Measurements from ENCODE around the gene CCM2. TPM values are rescaled to one million over a fixed set of nuclear protein-coding genes. Genes with fewer than 3 reads are reported as not detected.

CCM2 gene
- total RNA-seq, 2 experiments from 2014 or later: 70.1 to 80.1 TPM

- no peak overlapping the region for H3K4me3 Mint-ChIP-seq
- intact Hi-C loops (cut with DNase I, micrococcal nuclease): no loop called here
- peaks cover 2% of the 10 kb centered on the region for H3K9me3 Mint-ChIP-seq (ENCODE audit: low read depth)
- ChIA-PET POLR2A (interaction anchor here (0.6 kb wide), 1 partner anchor 530 kb away, joined by 4 read pairs; no protein-coding TSS in a partner anchor), CTCF (interaction anchor here (0.6 to 2.7 kb wide), 5 partner anchors 8 to 83 kb away, joined by 3 to 7 read pairs (median 3); partner anchors contain the start of gene TBRG4)
- no peaks in the 10 kb centered on the region for H3K27me3 Mint-ChIP-seq
- DNase-seq (no peak), ATAC-seq (no peak)
- H3K27ac Mint-ChIP-seq: no peak overlapping the region
- H3K4me1 Mint-ChIP-seq: peaks cover 57% of the 10 kb centered on the region
- peaks cover 40% of the 10 kb centered on the region for H3K36me3 Mint-ChIP-seq (ENCODE audit: low read depth)
These were observed 53.4 kb downstream of the CCM2 start for GRCh38 chr7:45053401-45053800.

- ChIA-PET CTCF (interaction anchor here (1.2 to 2.7 kb wide), 2 partner anchors 80 to 82 kb away, joined by 3 to 7 read pairs; no protein-coding TSS in a partner anchor), POLR2A (no interaction called here)
- no peak overlapping the region for H3K27ac Mint-ChIP-seq
These were observed 53.9 kb downstream of the CCM2 start for GRCh38 chr7:45053941-45054340.

GRCh38 chr7:45054442-45054841 is 54.4 kb downstream of the CCM2 start:
- Mint-ChIP-seq H3K27me3 (no peaks in the 10 kb centered on the region), H3K4me3 (no peak overlapping the region), H3K27ac (peak overlapping the region; percentile 13), H3K36me3 (ENCODE audit: low read depth) (peaks cover 40% of the 10 kb centered on the region), H3K4me1 (peaks cover 62% of the 10 kb centered on the region), H3K9me3 (ENCODE audit: low read depth) (peaks cover 2% of the 10 kb centered on the region)
- ATAC-seq: no peak
- POLR2A ChIA-PET: no interaction called here
- intact Hi-C loops (cut with DNase I, micrococcal nuclease): no loop called here
- CTCF ChIA-PET: no interaction called here
- DNase-seq: no peak

More at GRCh38 chr7:45053941-45054340, 53.9 kb downstream of the CCM2 start:
- peaks cover 40% of the 10 kb centered on the region for H3K36me3 Mint-ChIP-seq (ENCODE audit: low read depth)
- no peaks in the 10 kb centered on the region for H3K27me3 Mint-ChIP-seq
- peaks cover 2% of the 10 kb centered on the region for H3K9me3 Mint-ChIP-seq (ENCODE audit: low read depth)
- H3K4me3 Mint-ChIP-seq: no peak overlapping the region
- intact Hi-C loops (cut with DNase I, micrococcal nuclease): no loop called here
- DNase-seq (no peak), ATAC-seq (no peak)
- H3K4me1 Mint-ChIP-seq: peaks cover 57% of the 10 kb centered on the region

- Mint-ChIP-seq H3K27me3 (no peaks in the 10 kb centered on the region), H3K9me3 (ENCODE audit: low read depth) (peaks cover 2% of the 10 kb centered on the region), H3K27ac (peak overlapping the region; percentile 13), H3K4me1 (peaks cover 65% of the 10 kb centered on the region), H3K4me3 (no peak overlapping the region), H3K36me3 (ENCODE audit: low read depth) (peaks cover 38% of the 10 kb centered on the region)
- intact Hi-C loops (cut with DNase I, micrococcal nuclease): no loop called here
- POLR2A ChIA-PET: no interaction called here
- CTCF ChIA-PET: interaction anchor here (0.7 kb wide), 1 partner anchor 81 kb away, joined by 3 read pairs; no protein-coding TSS in a partner anchor
- no peak for ATAC-seq
- no peak for DNase-seq
These were observed 55.0 kb downstream of the CCM2 start for GRCh38 chr7:45055016-45055415.

- Mint-ChIP-seq H3K4me3 (no peak overlapping the region), H3K9me3 (ENCODE audit: low read depth) (peaks cover 2% of the 10 kb centered on the region), H3K4me1 (peaks cover 65% of the 10 kb centered on the region), H3K27me3 (no peaks in the 10 kb centered on the region), H3K27ac (peak overlapping the region; percentile 15), H3K36me3 (ENCODE audit: low read depth) (peaks cover 35% of the 10 kb centered on the region)
- POLR2A ChIA-PET: no interaction called here
- ATAC-seq (peak; percentile 16), DNase-seq (no peak)
- intact Hi-C loops (cut with DNase I, micrococcal nuclease): no loop called here
- CTCF ChIA-PET: interaction anchor here (0.7 kb wide), 1 partner anchor 82 kb away, joined by 3 read pairs; no protein-coding TSS in a partner anchor
These were observed 55.7 kb downstream of the CCM2 start for GRCh38 chr7:45055594-45056219.

GRCh38 chr7:45057878-45058277 is 57.9 kb downstream of the CCM2 start:
- no peak overlapping the region for H3K4me3 Mint-ChIP-seq
- ATAC-seq (no peak), DNase-seq (no peak)
- H3K27me3 Mint-ChIP-seq: no peaks in the 10 kb centered on the region
- ChIA-PET POLR2A (no interaction called here), CTCF (interaction anchor here (1.0 to 1.2 kb wide), 2 partner anchors 11 to 213 kb away, joined by 3 to 4 read pairs; no protein-coding TSS in a partner anchor)
- H3K36me3 Mint-ChIP-seq (ENCODE audit: low read depth): peaks cover 41% of the 10 kb centered on the region
- peaks cover 76% of the 10 kb centered on the region for H3K4me1 Mint-ChIP-seq
- intact Hi-C loops (cut with DNase I, micrococcal nuclease): no loop called here
- H3K27ac Mint-ChIP-seq: peak overlapping the region; percentile 0
- H3K9me3 Mint-ChIP-seq (ENCODE audit: low read depth): peaks cover 2% of the 10 kb centered on the region

- ATAC-seq (no peak), DNase-seq (no peak)
- intact Hi-C loops (cut with DNase I, micrococcal nuclease): no loop called here
- no peak overlapping the region for H3K4me3 Mint-ChIP-seq
- ChIA-PET POLR2A (no interaction called here), CTCF (interaction anchor here (0.5 to 1.1 kb wide), 2 partner anchors 76 to 217 kb away, joined by 3 read pairs; no protein-coding TSS in a partner anchor)
- H3K9me3 Mint-ChIP-seq (ENCODE audit: low read depth): peaks cover 2% of the 10 kb centered on the region
- H3K27me3 Mint-ChIP-seq: no peaks in the 10 kb centered on the region
- peaks cover 45% of the 10 kb centered on the region for H3K36me3 Mint-ChIP-seq (ENCODE audit: low read depth)
- peaks cover 64% of the 10 kb centered on the region for H3K4me1 Mint-ChIP-seq
- peak overlapping the region; percentile 72 for H3K27ac Mint-ChIP-seq
These were observed 60.3 kb downstream of the CCM2 start for GRCh38 chr7:45060295-45060694.

- Mint-ChIP-seq H3K36me3 (ENCODE audit: low read depth) (peaks cover 45% of the 10 kb centered on the region), H3K4me1 (peaks cover 60% of the 10 kb centered on the region), H3K4me3 (no peak overlapping the region), H3K9me3 (ENCODE audit: low read depth) (no peaks in the 10 kb centered on the region), H3K27ac (peak overlapping the region; percentile 81), H3K27me3 (no peaks in the 10 kb centered on the region)
- CTCF ChIA-PET: interaction anchor here (1.3 kb wide), 1 partner anchor 9 kb away, joined by 6 read pairs; no protein-coding TSS in a partner anchor
- ATAC-seq: no peak
- intact Hi-C loops (cut with DNase I, micrococcal nuclease): no loop called here
- POLR2A ChIA-PET: no interaction called here
- DNase-seq: no peak
These were observed 61.4 kb downstream of the CCM2 start for GRCh38 chr7:45061352-45061751.

GRCh38 chr7:45061806-45062425 is 61.9 kb downstream of the CCM2 start:
- H3K27ac Mint-ChIP-seq: peak overlapping the region; percentile 81
- H3K27me3 Mint-ChIP-seq: no peaks in the 10 kb centered on the region
- H3K4me1 Mint-ChIP-seq: peaks cover 60% of the 10 kb centered on the region
- CTCF ChIA-PET: interaction anchor here (1.3 kb wide), 1 partner anchor 9 kb away, joined by 6 read pairs; no protein-coding TSS in a partner anchor
- H3K36me3 Mint-ChIP-seq (ENCODE audit: low read depth): peaks cover 45% of the 10 kb centered on the region
- H3K9me3 Mint-ChIP-seq (ENCODE audit: low read depth): no peaks in the 10 kb centered on the region
- intact Hi-C loops (cut with DNase I, micrococcal nuclease): no loop called here
- POLR2A ChIA-PET: interaction anchor here (0.5 kb wide), 1 partner anchor 537 kb away, joined by 4 read pairs; no protein-coding TSS in a partner anchor
- no peak overlapping the region for H3K4me3 Mint-ChIP-seq
- ATAC-seq: peak; percentile 30
- DNase-seq: no peak

- DNase-seq: no peak
- Mint-ChIP-seq H3K27me3 (no peaks in the 10 kb centered on the region), H3K9me3 (ENCODE audit: low read depth) (no peaks in the 10 kb centered on the region), H3K4me1 (peaks cover 40% of the 10 kb centered on the region), H3K27ac (peak overlapping the region; percentile 31), H3K36me3 (ENCODE audit: low read depth) (peaks cover 47% of the 10 kb centered on the region), H3K4me3 (no peak overlapping the region)
- POLR2A ChIA-PET: no interaction called here
- intact Hi-C loops (cut with DNase I, micrococcal nuclease): no loop called here
- CTCF ChIA-PET: interaction anchor here (1.0 kb wide), 1 partner anchor 37 kb away, joined by 3 read pairs; no protein-coding TSS in a partner anchor
- ATAC-seq: no peak
These were observed 64.2 kb downstream of the CCM2 start for GRCh38 chr7:45064047-45064725.

Measured in activated CD4-positive, alpha-beta T cell treated with anti-CD3 and anti-CD28 coated beads for 36 hours (primary cell).